ENCODE data around the gene ITGA1.

The ITGA1 gene

DNA sequence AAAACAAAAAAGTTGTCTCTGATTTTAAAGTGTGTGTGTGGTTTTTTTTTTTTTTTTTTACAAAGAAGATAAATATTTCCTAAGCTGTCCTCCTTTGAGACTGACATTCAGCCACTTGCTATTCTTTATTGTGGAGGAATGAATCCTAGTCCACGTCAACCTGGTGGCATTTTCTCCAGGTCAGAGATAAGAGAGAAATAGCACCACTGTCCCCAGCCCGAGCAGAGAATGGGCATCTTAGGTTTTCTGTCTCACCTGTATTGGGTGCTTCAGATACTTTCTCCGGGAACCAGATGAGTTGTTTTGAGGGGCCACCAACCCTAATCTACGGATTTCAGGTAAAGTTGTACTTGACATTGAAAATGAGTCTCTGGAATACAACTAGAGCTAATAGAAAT lies 202.8 kb downstream of the ITGA1 start:
- peak overlapping the region in 1 of 2 donors; percentile 59 for H3K4me3 ChIP-seq (ENCODE audit: low read length in 2 of 2)
- H2BK15ac ChIP-seq (ENCODE audit: low read length): no peak overlapping the region
- no peaks in the 10 kb centered on the region for H3K79me1 ChIP-seq (ENCODE audit: low read depth, low read length)
- H3K9me3 ChIP-seq (replicated peaks in 1 of 2; ENCODE audit: control insufficient read depth in 2 of 2, insufficient read depth in 1 of 2, low read depth in 1 of 2, low read length in 2 of 2): peaks cover 0 to 5% of the 10 kb centered on the region in 2 donors
- H3K14ac ChIP-seq (ENCODE audit: low read length): no peak overlapping the region
- H4K91ac ChIP-seq (ENCODE audit: low read depth, low read length, poor library complexity): no peak overlapping the region
- no peak overlapping the region for H3K18ac ChIP-seq (ENCODE audit: low read length)
- H3K9ac ChIP-seq (ENCODE audit: low read depth, low read length, poor library complexity): no peak overlapping the region
- H2AK5ac ChIP-seq (ENCODE audit: low read depth, low read length): no peak overlapping the region
- no peak overlapping the region for H2BK120ac ChIP-seq (ENCODE audit: low read depth, low read length)
- no peak overlapping the region for H3K23ac ChIP-seq (ENCODE audit: low read depth, low read length, poor library complexity)
- H3K4ac ChIP-seq (ENCODE audit: low read length): no peak overlapping the region
- H4K8ac ChIP-seq (ENCODE audit: low read depth, low read length): no peak overlapping the region
- H3K27ac ChIP-seq (replicated peaks; ENCODE audit: low read length): no peak overlapping the region
- peak overlapping the region; percentile 91 for H2AFZ ChIP-seq (ENCODE audit: low read length)
- H2BK5ac ChIP-seq (ENCODE audit: low read length): no peak overlapping the region
- no peaks in the 10 kb centered on the region for H3K36me3 ChIP-seq (replicated peaks in 1 of 2; ENCODE audit: control insufficient read depth in 2 of 2, insufficient read depth in 2 of 2, low read length in 2 of 2)
- no peak overlapping the region for H3K4me2 ChIP-seq (ENCODE audit: insufficient read depth, low read length, poor library complexity, severe bottlenecking)
- no CpG with 5 or more reads among the region's 4 CpGs for WGBS, 2 donors (ENCODE audit: extremely low coverage in 2 of 2, insufficient read length in 2 of 2, insufficient replicate concordance in 1 of 2)
- H3K4me1 ChIP-seq (ENCODE audit: control insufficient read depth in 2 of 2, insufficient read depth in 1 of 2, low read depth in 1 of 2, low read length in 2 of 2): peaks cover 0 to 7% of the 10 kb centered on the region in 2 donors
- no peak overlapping the region for H2BK12ac ChIP-seq (ENCODE audit: low read length)
- DNase-seq (ENCODE audit: low spot score): no peak
- H3K27me3 ChIP-seq (ENCODE audit: control insufficient read depth in 3 of 3, insufficient read depth in 3 of 3, low read depth in 1 of 3, low read length in 3 of 3): peaks cover 0 to 23% (median 15%) of the 10 kb centered on the region in 3 experiments

DNA sequence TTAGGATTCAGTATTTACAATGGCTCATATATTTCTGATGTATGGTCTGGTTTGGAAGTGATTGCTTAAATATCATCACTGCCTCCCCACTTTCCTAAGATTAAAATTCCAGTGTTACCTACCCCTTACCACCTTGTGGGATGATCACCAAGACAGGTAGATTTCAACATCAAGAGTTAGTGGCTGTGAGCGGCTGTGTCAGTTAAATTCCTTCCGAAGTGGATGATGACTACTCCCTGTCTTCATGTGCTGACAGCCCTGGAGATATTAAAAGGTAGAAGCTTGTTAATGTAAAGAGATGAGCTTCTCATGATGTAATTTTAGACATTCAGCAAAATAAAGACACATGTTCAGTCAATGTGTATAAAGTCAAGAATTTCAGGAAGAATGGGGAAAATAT lies 205.7 kb downstream of the ITGA1 start:
- H3K27ac ChIP-seq (replicated peaks; ENCODE audit: low read length): no peak overlapping the region
- H3K4ac ChIP-seq (ENCODE audit: low read length): no peak overlapping the region
- H2BK15ac ChIP-seq (ENCODE audit: low read length): no peak overlapping the region
- H4K8ac ChIP-seq (ENCODE audit: low read depth, low read length): no peak overlapping the region
- no peak overlapping the region for H3K4me2 ChIP-seq (ENCODE audit: insufficient read depth, low read length, poor library complexity, severe bottlenecking)
- H3K27me3 ChIP-seq (ENCODE audit: control insufficient read depth in 3 of 3, insufficient read depth in 3 of 3, low read depth in 1 of 3, low read length in 3 of 3): peaks cover 0 to 11% (median 11%) of the 10 kb centered on the region in 3 experiments
- no peak overlapping the region for H4K91ac ChIP-seq (ENCODE audit: low read depth, low read length, poor library complexity)
- H3K18ac ChIP-seq (ENCODE audit: low read length): no peak overlapping the region
- H2BK5ac ChIP-seq (ENCODE audit: low read length): no peak overlapping the region
- H3K23ac ChIP-seq (ENCODE audit: low read depth, low read length, poor library complexity): no peak overlapping the region
- H3K36me3 ChIP-seq (replicated peaks in 1 of 2; ENCODE audit: control insufficient read depth in 2 of 2, insufficient read depth in 2 of 2, low read length in 2 of 2): no peaks in the 10 kb centered on the region
- no peak overlapping the region for H2AFZ ChIP-seq (ENCODE audit: low read length)
- no peak overlapping the region for H3K9ac ChIP-seq (ENCODE audit: low read depth, low read length, poor library complexity)
- no peaks in the 10 kb centered on the region for H3K9me3 ChIP-seq (replicated peaks in 1 of 2; ENCODE audit: control insufficient read depth in 2 of 2, insufficient read depth in 1 of 2, low read depth in 1 of 2, low read length in 2 of 2)
- H3K4me3 ChIP-seq (ENCODE audit: low read length in 2 of 2): no peak overlapping the region
- no CpG with 5 or more reads among the region's 2 CpGs for WGBS, 2 donors (ENCODE audit: extremely low coverage in 2 of 2, insufficient read length in 2 of 2, insufficient replicate concordance in 1 of 2)
- H2BK12ac ChIP-seq (ENCODE audit: low read length): no peak overlapping the region
- H3K4me1 ChIP-seq (ENCODE audit: control insufficient read depth in 2 of 2, insufficient read depth in 1 of 2, low read depth in 1 of 2, low read length in 2 of 2): peaks cover 2 to 17% of the 10 kb centered on the region in 2 donors
- no peaks in the 10 kb centered on the region for H3K79me1 ChIP-seq (ENCODE audit: low read depth, low read length)
- no peak overlapping the region for H3K14ac ChIP-seq (ENCODE audit: low read length)
- no peak overlapping the region for H2BK120ac ChIP-seq (ENCODE audit: low read depth, low read length)
- H2AK5ac ChIP-seq (ENCODE audit: low read depth, low read length): no peak overlapping the region
- DNase-seq (ENCODE audit: low spot score): no peak

DNA sequence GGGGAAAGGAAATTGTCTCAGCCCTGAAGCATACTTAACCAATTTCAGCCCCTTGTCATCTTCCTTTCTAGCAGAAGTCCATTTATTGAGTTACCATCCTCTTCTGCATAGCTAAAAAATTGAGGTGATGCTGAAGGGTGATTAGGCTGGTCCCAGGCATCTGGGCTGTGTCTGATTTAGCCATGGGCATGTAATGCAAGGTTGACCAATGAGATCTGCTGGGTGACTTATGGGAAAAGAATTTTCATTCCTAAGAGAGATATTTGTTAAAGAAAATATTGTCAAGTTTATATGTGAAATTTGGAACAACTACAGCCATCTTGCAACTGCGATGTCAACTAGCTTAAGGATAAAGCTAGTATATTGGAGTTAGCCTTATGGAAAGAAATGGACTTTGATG lies 206.6 kb downstream of the ITGA1 start:
- no peak overlapping the region for H3K18ac ChIP-seq (ENCODE audit: low read length)
- no peak overlapping the region for H2AFZ ChIP-seq (ENCODE audit: low read length)
- H2BK15ac ChIP-seq (ENCODE audit: low read length): no peak overlapping the region
- no peak overlapping the region for H3K9ac ChIP-seq (ENCODE audit: low read depth, low read length, poor library complexity)
- H3K23ac ChIP-seq (ENCODE audit: low read depth, low read length, poor library complexity): no peak overlapping the region
- H3K4me3 ChIP-seq (ENCODE audit: low read length in 2 of 2): no peak overlapping the region
- peaks cover 0 to 5% (median 4%) of the 10 kb centered on the region in 3 experiments for H3K27me3 ChIP-seq (ENCODE audit: control insufficient read depth in 3 of 3, insufficient read depth in 3 of 3, low read depth in 1 of 3, low read length in 3 of 3)
- H2BK5ac ChIP-seq (ENCODE audit: low read length): no peak overlapping the region
- no peak overlapping the region for H3K27ac ChIP-seq (replicated peaks; ENCODE audit: low read length)
- no peak overlapping the region for H3K4ac ChIP-seq (ENCODE audit: low read length)
- H2BK12ac ChIP-seq (ENCODE audit: low read length): no peak overlapping the region
- no peak overlapping the region for H2BK120ac ChIP-seq (ENCODE audit: low read depth, low read length)
- H3K4me2 ChIP-seq (ENCODE audit: insufficient read depth, low read length, poor library complexity, severe bottlenecking): no peak overlapping the region
- H4K91ac ChIP-seq (ENCODE audit: low read depth, low read length, poor library complexity): no peak overlapping the region
- no peak overlapping the region for H2AK5ac ChIP-seq (ENCODE audit: low read depth, low read length)
- peaks cover 2 to 18% of the 10 kb centered on the region in 2 donors for H3K4me1 ChIP-seq (ENCODE audit: control insufficient read depth in 2 of 2, insufficient read depth in 1 of 2, low read depth in 1 of 2, low read length in 2 of 2)
- no peak overlapping the region for H4K8ac ChIP-seq (ENCODE audit: low read depth, low read length)
- no peak overlapping the region for H3K14ac ChIP-seq (ENCODE audit: low read length)
- no CpG with 5 or more reads among the region's 1 CpG for WGBS, 2 donors (ENCODE audit: extremely low coverage in 2 of 2, insufficient read length in 2 of 2, insufficient replicate concordance in 1 of 2)
- H3K79me1 ChIP-seq (ENCODE audit: low read depth, low read length): no peaks in the 10 kb centered on the region
- DNase-seq (ENCODE audit: low spot score): no peak
- no peaks in the 10 kb centered on the region for H3K36me3 ChIP-seq (replicated peaks in 1 of 2; ENCODE audit: control insufficient read depth in 2 of 2, insufficient read depth in 2 of 2, low read length in 2 of 2)
- H3K9me3 ChIP-seq (replicated peaks in 1 of 2; ENCODE audit: control insufficient read depth in 2 of 2, insufficient read depth in 1 of 2, low read depth in 1 of 2, low read length in 2 of 2): no peaks in the 10 kb centered on the region

GRCh38 chr5:52995095-52995494 lies 207.4 kb downstream of the ITGA1 start:
- H3K4me3 ChIP-seq (ENCODE audit: low read length in 2 of 2): no peak overlapping the region
- peaks cover 2 to 18% of the 10 kb centered on the region in 2 donors for H3K4me1 ChIP-seq (ENCODE audit: control insufficient read depth in 2 of 2, insufficient read depth in 1 of 2, low read depth in 1 of 2, low read length in 2 of 2)
- no peak overlapping the region for H3K4me2 ChIP-seq (ENCODE audit: insufficient read depth, low read length, poor library complexity, severe bottlenecking)
- no peak overlapping the region for H3K27ac ChIP-seq (replicated peaks; ENCODE audit: low read length)
- H2BK15ac ChIP-seq (ENCODE audit: low read length): no peak overlapping the region
- no peak overlapping the region for H2BK12ac ChIP-seq (ENCODE audit: low read length)
- H3K23ac ChIP-seq (ENCODE audit: low read depth, low read length, poor library complexity): no peak overlapping the region
- H3K9ac ChIP-seq (ENCODE audit: low read depth, low read length, poor library complexity): no peak overlapping the region
- H3K9me3 ChIP-seq (replicated peaks in 1 of 2; ENCODE audit: control insufficient read depth in 2 of 2, insufficient read depth in 1 of 2, low read depth in 1 of 2, low read length in 2 of 2): no peaks in the 10 kb centered on the region
- no peak for DNase-seq (ENCODE audit: low spot score)
- H2BK120ac ChIP-seq (ENCODE audit: low read depth, low read length): no peak overlapping the region
- no CpG with 5 or more reads among the region's 1 CpG for WGBS, 2 donors (ENCODE audit: extremely low coverage in 2 of 2, insufficient read length in 2 of 2, insufficient replicate concordance in 1 of 2)
- no peak overlapping the region for H3K14ac ChIP-seq (ENCODE audit: low read length)
- H2AFZ ChIP-seq (ENCODE audit: low read length): no peak overlapping the region
- H3K18ac ChIP-seq (ENCODE audit: low read length): no peak overlapping the region
- no peak overlapping the region for H4K8ac ChIP-seq (ENCODE audit: low read depth, low read length)
- H3K79me1 ChIP-seq (ENCODE audit: low read depth, low read length): no peaks in the 10 kb centered on the region
- peaks cover 0 to 5% (median 0%) of the 10 kb centered on the region in 3 experiments for H3K27me3 ChIP-seq (ENCODE audit: control insufficient read depth in 3 of 3, insufficient read depth in 3 of 3, low read depth in 1 of 3, low read length in 3 of 3)
- no peak overlapping the region for H3K4ac ChIP-seq (ENCODE audit: low read length)
- no peak overlapping the region for H4K91ac ChIP-seq (ENCODE audit: low read depth, low read length, poor library complexity)
- H2BK5ac ChIP-seq (ENCODE audit: low read length): no peak overlapping the region
- no peaks in the 10 kb centered on the region for H3K36me3 ChIP-seq (replicated peaks in 1 of 2; ENCODE audit: control insufficient read depth in 2 of 2, insufficient read depth in 2 of 2, low read length in 2 of 2)
- no peak overlapping the region for H2AK5ac ChIP-seq (ENCODE audit: low read depth, low read length)
